ENCODE measurements around the gene SRRM2. TPM values are rescaled to one million over a fixed set of nuclear protein-coding genes. Genes with fewer than 3 reads are reported as not detected.
A peak's percentile ranks its signal among the peaks of the same experiment; 100 is the strongest.

SRRM2 gene
- total RNA-seq, 3 donors from 2014 or later (not counting 1 experiment from before 2014, with no cell fraction given), result 1,131 to 1,162 (median 1,149) TPM

- H3K27me3 ChIP-seq (ENCODE audit: control insufficient read depth, insufficient read depth, low read length), result no peaks in the 10 kb centered on the region
- no peaks in the 10 kb centered on the region for H3K4me1 ChIP-seq (ENCODE audit: control insufficient read depth, insufficient read depth, low read length)
- H3K36me3 Mint-ChIP-seq, result peaks cover 51% of the 10 kb centered on the region
- intact Hi-C loops (cut with micrococcal nuclease), result no loop called here
- peak in 1 of 2 donors; percentile 15 for DNase-seq
- H3K4me3 Mint-ChIP-seq, result peak overlapping the region; percentile 4
- peaks cover 100% of the 10 kb centered on the region for H3K36me3 ChIP-seq (ENCODE audit: control insufficient read depth, insufficient read depth, low read length)
- no peaks in the 10 kb centered on the region for H3K9me3 Mint-ChIP-seq
- H3K27ac ChIP-seq (ENCODE audit: low read length), result no peak overlapping the region
- H3K27ac Mint-ChIP-seq, result peak overlapping the region; percentile 75 to 84
- peaks cover 46 to 57% of the 10 kb centered on the region in 2 donors for H3K4me1 Mint-ChIP-seq
- H3K27me3 Mint-ChIP-seq (ENCODE audit: low read depth in 2 of 2), result no peaks in the 10 kb centered on the region
- ATAC-seq, result peak in 2 of 3 donors; percentile 2 to 4
- no peaks in the 10 kb centered on the region for H3K9me3 ChIP-seq (ENCODE audit: control insufficient read depth, insufficient read depth, low read length)
- TF ChIP-seq CTCF (IDR thresholded peaks at IDR 0.05), result no peak
- no peak overlapping the region for H3K4me3 ChIP-seq (ENCODE audit: low read length)
- WGBS (ENCODE audit: insufficient coverage), result 98% methylated on average over 42 of the region's 42 CpGs
Observed at GRCh38 chr16:2761886-2762583, 9.6 kb downstream of the SRRM2 start.

- Mint-ChIP-seq H3K4me3 (peak overlapping the region; percentile 32), H3K27ac (peak overlapping the region; percentile 75 to 84), H3K27me3 (ENCODE audit: low read depth in 2 of 2) (no peaks in the 10 kb centered on the region), H3K4me1 (peaks cover 40 to 52% of the 10 kb centered on the region in 2 donors), H3K36me3 (peaks cover 46% of the 10 kb centered on the region), H3K9me3 (no peaks in the 10 kb centered on the region)
- WGBS (ENCODE audit: insufficient coverage), result 97% methylated on average over 13 of the region's 13 CpGs
- H3K4me3 ChIP-seq (ENCODE audit: low read length), result no peak overlapping the region
- DNase-seq, result no peak
- no peaks in the 10 kb centered on the region for H3K27me3 ChIP-seq (ENCODE audit: control insufficient read depth, insufficient read depth, low read length)
- no peaks in the 10 kb centered on the region for H3K4me1 ChIP-seq (ENCODE audit: control insufficient read depth, insufficient read depth, low read length)
- no peak for TF ChIP-seq CTCF (IDR thresholded peaks at IDR 0.05)
- no peaks in the 10 kb centered on the region for H3K9me3 ChIP-seq (ENCODE audit: control insufficient read depth, insufficient read depth, low read length)
- intact Hi-C loops (cut with micrococcal nuclease), result no loop called here
- no peak overlapping the region for H3K27ac ChIP-seq (ENCODE audit: low read length)
- peaks cover 100% of the 10 kb centered on the region for H3K36me3 ChIP-seq (ENCODE audit: control insufficient read depth, insufficient read depth, low read length)
- no peak for ATAC-seq
Observed at GRCh38 chr16:2762711-2763110, 10.3 kb downstream of the SRRM2 start.

GRCh38 chr16:2763173-2763572 lies 10.7 kb downstream of the SRRM2 start:
- intact Hi-C loops (cut with micrococcal nuclease), result no loop called here
- H3K4me1 ChIP-seq (ENCODE audit: control insufficient read depth, insufficient read depth, low read length), result no peaks in the 10 kb centered on the region
- WGBS (ENCODE audit: insufficient coverage), result 96% methylated on average over 6 of the region's 6 CpGs
- no peak overlapping the region for H3K4me3 ChIP-seq (ENCODE audit: low read length)
- H3K27ac Mint-ChIP-seq, result peak overlapping the region; percentile 75 to 84
- no peak for DNase-seq
- H3K4me3 Mint-ChIP-seq, result no peak overlapping the region
- H3K9me3 Mint-ChIP-seq, result no peaks in the 10 kb centered on the region
- peaks cover 100% of the 10 kb centered on the region for H3K36me3 ChIP-seq (ENCODE audit: control insufficient read depth, insufficient read depth, low read length)
- H3K9me3 ChIP-seq (ENCODE audit: control insufficient read depth, insufficient read depth, low read length), result no peaks in the 10 kb centered on the region
- H3K4me1 Mint-ChIP-seq, result peaks cover 42 to 53% of the 10 kb centered on the region in 2 donors
- no peak overlapping the region for H3K27ac ChIP-seq (ENCODE audit: low read length)
- no peak for TF ChIP-seq CTCF (IDR thresholded peaks at IDR 0.05)
- no peak for ATAC-seq
- peaks cover 42% of the 10 kb centered on the region for H3K36me3 Mint-ChIP-seq
- H3K27me3 ChIP-seq (ENCODE audit: control insufficient read depth, insufficient read depth, low read length), result no peaks in the 10 kb centered on the region
- H3K27me3 Mint-ChIP-seq (ENCODE audit: low read depth in 2 of 2), result no peaks in the 10 kb centered on the region

GRCh38 chr16:2764718-2765117 lies 12.3 kb downstream of the SRRM2 start:
- ATAC-seq (no peak), DNase-seq (peak in 1 of 2 donors; percentile 25)
- H3K36me3 Mint-ChIP-seq, result peaks cover 30% of the 10 kb centered on the region
- H3K4me3 Mint-ChIP-seq, result no peak overlapping the region
- no peaks in the 10 kb centered on the region for H3K27me3 Mint-ChIP-seq (ENCODE audit: low read depth in 2 of 2)
- peak overlapping the region; percentile 75 to 84 for H3K27ac Mint-ChIP-seq
- no peak for TF ChIP-seq CTCF (IDR thresholded peaks at IDR 0.05)
- 92% methylated on average over 9 of the region's 9 CpGs for WGBS (ENCODE audit: insufficient coverage)
- peaks cover 32 to 56% of the 10 kb centered on the region in 2 donors for H3K4me1 Mint-ChIP-seq
- peaks cover 100% of the 10 kb centered on the region for H3K36me3 ChIP-seq (ENCODE audit: control insufficient read depth, insufficient read depth, low read length)
- no peaks in the 10 kb centered on the region for H3K9me3 ChIP-seq (ENCODE audit: control insufficient read depth, insufficient read depth, low read length)
- H3K4me1 ChIP-seq (ENCODE audit: control insufficient read depth, insufficient read depth, low read length), result peaks cover 3% of the 10 kb centered on the region
- H3K27me3 ChIP-seq (ENCODE audit: control insufficient read depth, insufficient read depth, low read length), result no peaks in the 10 kb centered on the region
- no peak overlapping the region for H3K27ac ChIP-seq (ENCODE audit: low read length)
- H3K4me3 ChIP-seq (ENCODE audit: low read length), result no peak overlapping the region
- intact Hi-C loops (cut with micrococcal nuclease), result no loop called here
- H3K9me3 Mint-ChIP-seq, result no peaks in the 10 kb centered on the region
